GM12864 (cell line): ENCODE measurements around the gene UBTD2.

ENCODE experiments used
- DNase-seq: peaks from one replicate; pipeline ENCODE4 v3.0.0-alpha.2; 2011; ENCODE audit warnings: low read depth
- H3K4me3 ChIP-seq: 2 replicates; pipeline ENCODE4 v1.5.1; 2011; ENCODE audit warnings: mild to moderate bottlenecking, low read depth, low read length, control low read depth
- CTCF ChIP-seq: IDR thresholded peaks from 2 replicates; pipeline ENCODE4 v1.5.1; 2011; ENCODE audit warnings: low read depth, mild to moderate bottlenecking, moderate library complexity, low read length, control low read depth, inconsistent platforms; ENCODE audit errors: missing control alignments

UBTD2 gene

DNA sequence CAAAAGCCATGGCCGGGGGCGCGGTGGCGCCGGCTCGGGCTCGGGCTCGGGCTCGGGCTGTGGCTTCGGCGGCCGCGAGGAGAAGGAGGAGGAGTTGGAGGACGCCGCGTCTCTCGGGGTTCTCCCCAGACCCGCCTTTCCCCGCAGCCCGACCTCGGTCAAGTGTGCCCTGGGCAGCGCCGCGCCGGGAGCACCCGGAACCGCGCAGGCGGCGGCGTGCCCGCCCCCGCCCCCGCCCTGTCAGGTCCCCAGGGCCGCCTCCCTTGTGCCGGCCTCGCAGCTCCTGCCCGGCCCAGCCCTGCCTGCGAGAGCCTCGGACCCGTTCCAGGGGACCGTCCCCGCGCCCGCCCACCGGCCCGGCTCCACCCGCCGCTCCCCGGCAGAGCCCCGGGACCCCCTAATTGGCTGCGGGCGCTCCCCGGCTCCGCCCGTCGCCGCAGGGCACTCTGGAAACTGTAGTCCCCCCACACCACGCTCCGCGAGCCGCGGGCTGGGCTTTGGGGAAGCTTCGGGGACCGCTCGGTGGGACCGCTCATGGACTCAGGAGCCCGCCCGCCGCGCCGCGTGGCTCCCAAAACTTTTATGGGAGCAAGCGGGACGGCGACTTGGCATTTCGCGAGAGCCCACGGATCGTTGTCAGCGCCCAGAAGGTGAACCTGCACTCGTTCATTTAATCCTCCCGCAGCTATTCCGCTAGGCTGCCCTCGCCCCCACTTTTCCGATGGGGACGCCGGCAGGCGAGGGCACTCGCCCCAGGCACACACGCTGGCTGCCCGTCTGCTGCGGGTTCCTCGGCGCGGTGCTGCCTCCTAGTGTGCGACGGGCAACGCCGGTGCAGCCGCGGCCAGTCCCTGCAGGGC, 95.3 kb downstream of the UBTD2 start, which contains the start of gene STK10:
Gene STK10, minus strand, starts transcription at position 192 of the 860 bp plus-strand sequence. Its CDS starts 182 bp downstream, at position 10.
- TF ChIP-seq CTCF = peak; percentile 88
- peak within 1 kb of the TSS; percentile 69 for H3K4me3 ChIP-seq
- DNase-seq = no peak

DNA sequence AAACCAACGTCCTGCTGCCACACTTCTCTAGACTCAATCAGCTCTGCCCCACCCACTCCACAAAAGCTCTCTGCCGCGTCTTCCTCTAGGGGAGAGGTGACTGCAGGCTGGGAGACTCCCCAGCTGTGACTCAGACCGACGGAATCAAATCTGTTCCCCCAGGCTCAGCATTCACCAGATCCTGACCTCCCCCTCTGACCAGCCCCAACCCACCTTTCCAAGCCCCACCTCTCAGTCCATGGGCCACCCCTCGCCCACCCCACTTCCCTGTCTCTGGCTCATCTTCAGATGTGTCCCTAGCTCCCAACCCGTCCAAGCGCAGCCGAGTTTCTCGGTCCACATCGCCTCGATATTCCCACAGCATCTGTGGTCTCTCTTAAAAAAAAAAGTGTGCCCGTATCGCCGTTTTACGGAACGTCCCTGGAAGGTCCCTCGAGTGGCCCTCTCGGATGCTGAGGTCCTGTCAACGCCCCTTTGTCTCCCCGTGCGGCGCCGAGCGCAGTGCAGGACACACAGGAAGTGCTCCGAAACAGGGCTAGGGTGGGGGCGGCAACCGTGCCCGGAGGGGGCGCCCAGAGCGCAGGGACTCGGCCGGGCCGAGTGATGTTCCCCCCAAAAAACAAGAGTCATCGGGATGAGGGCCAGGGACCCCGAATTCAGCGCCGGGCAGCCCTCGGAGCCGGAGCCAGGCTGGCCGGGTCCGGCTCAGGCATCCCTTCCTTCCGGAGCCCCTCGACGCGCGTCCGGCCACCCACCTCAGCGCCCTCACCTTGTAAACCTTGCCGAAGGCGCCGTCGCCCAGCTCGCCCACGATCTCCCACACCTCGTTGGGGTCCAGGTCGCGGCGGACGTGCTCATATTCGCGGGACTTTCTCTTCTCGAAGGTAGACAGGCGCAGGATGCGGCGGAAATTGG, 96.2 kb downstream of the UBTD2 start:
- DNase-seq = no peak
- no peak for TF ChIP-seq CTCF
- peak overlapping the region; percentile 69 for H3K4me3 ChIP-seq

GRCh38 chr5:172186114-172186695, 97.4 kb downstream of the UBTD2 start:
- peak overlapping the region; percentile 69 for H3K4me3 ChIP-seq
- DNase-seq = no peak
- no peak for TF ChIP-seq CTCF

- peak overlapping the region; percentile 69 for H3K4me3 ChIP-seq
- DNase-seq = no peak
- no peak for TF ChIP-seq CTCF
These were observed 98.5 kb downstream of the UBTD2 start for GRCh38 chr5:172185096-172185461.

GRCh38 chr5:172183881-172184280, 99.7 kb downstream of the UBTD2 start:
- TF ChIP-seq CTCF = no peak
- no peak overlapping the region for H3K4me3 ChIP-seq

GRCh38 chr5:172182291-172182690, 101.3 kb downstream of the UBTD2 start:
- no peak for TF ChIP-seq CTCF
- no peak overlapping the region for H3K4me3 ChIP-seq
- no peak for DNase-seq

More at GRCh38 chr5:172183881-172184280, 99.7 kb downstream of the UBTD2 start:
- no peak for DNase-seq
